IMR-90 (cell line): Measurements from ENCODE around the gene CDR2L. TPM values are rescaled to one million over a fixed set of nuclear protein-coding genes. Genes with fewer than 3 reads are reported as not detected.

Experiments
- ATAC-seq: fragments of 200-7000 bp; cut with Tn5 transposase; 2 replicates; pipeline ENCODE4 v1.9.1; 2020; ENCODE audit warnings: low read depth, mild to moderate bottlenecking, moderate library complexity
- BruUV-seq: library from RNA; stranded (reverse); fragments of 400-500 nt; replicated peaks from 2 replicates; lab custom pipeline; 2021; lab: Mats Ljungman, UMichigan
- CTCF ChIA-PET: fragments of 300-600 bp; formaldehyde crosslinking; extraction: SDS; loops from one replicate; lab custom pipeline; 2021; ENCODE audit warnings: antibody characterized with exemption; lab: Yijun Ruan, JAX
- POLR2A ChIA-PET: fragments of 300-600 bp; sonication (Branson Sonifier 250); formaldehyde crosslinking; loops from one replicate; lab custom pipeline; 2022; ENCODE audit warnings: antibody characterized with exemption; ENCODE audit not compliant: unreplicated experiment; lab: Charles Lee
- DNase-seq: peaks from one replicate; pipeline ENCODE4 v3.0.0; 2013
- H2AFZ ChIP-seq: replicated peaks from 2 replicates; pipeline ENCODE3; 2013; ENCODE audit warnings: low read length, mild to moderate bottlenecking; ENCODE audit not compliant: poor library complexity
- H2AK5ac ChIP-seq: 2 replicates; pipeline ENCODE4 v1.6.1; 2013; ENCODE audit warnings: low read depth, low read length, inconsistent platforms
- H2AK9ac ChIP-seq: replicated peaks from 2 replicates; pipeline ENCODE3; 2013; ENCODE audit warnings: mild to moderate bottlenecking, low read depth, low read length, moderate library complexity; ENCODE audit not compliant: poor library complexity
- H2BK120ac ChIP-seq: 2 replicates; pipeline ENCODE4 v1.6.1; 2013; ENCODE audit warnings: low read depth, low read length, inconsistent platforms
- H2BK15ac ChIP-seq: 3 replicates; pipeline ENCODE4 v1.6.1; 2013; ENCODE audit warnings: low read depth, low read length, inconsistent platforms
- H2BK20ac ChIP-seq: 2 replicates; pipeline ENCODE4 v1.6.1; 2013; ENCODE audit warnings: low read depth, mild to moderate bottlenecking, inconsistent platforms, low read length, moderate library complexity
- H2BK5ac ChIP-seq: 2 replicates; pipeline ENCODE4 v1.6.1; 2013; ENCODE audit warnings: mild to moderate bottlenecking, low read depth, low read length, inconsistent platforms; ENCODE audit not compliant: poor library complexity, severe bottlenecking
- H3K14ac ChIP-seq: replicated peaks from 2 replicates; pipeline ENCODE4 v1.6.1; 2013; ENCODE audit warnings: low read depth, low read length, inconsistent platforms
- H3K18ac ChIP-seq: 2 replicates; pipeline ENCODE4 v1.6.1; 2013; ENCODE audit warnings: low read depth, low read length, control low read depth
- H3K23ac ChIP-seq: 2 replicates; pipeline ENCODE4 v1.6.1; 2013; ENCODE audit warnings: low read depth, low read length, inconsistent platforms
- H3K27ac ChIP-seq: 2 replicates; pipeline ENCODE4 v1.5.1; 2013; ENCODE audit warnings: mild to moderate bottlenecking, control low read depth, low read length; ENCODE audit not compliant: insufficient read depth
- H3K27me3 ChIP-seq: 2 replicates; pipeline ENCODE4 v1.6.1; 2013; ENCODE audit warnings: low read length; ENCODE audit not compliant: control insufficient read depth, insufficient read depth
- H3K36me3 ChIP-seq: 2 replicates; pipeline ENCODE4 v1.6.1; 2013; ENCODE audit warnings: low read length, mixed read lengths; ENCODE audit not compliant: control insufficient read depth, insufficient read depth
- H3K4ac ChIP-seq: 2 replicates; pipeline ENCODE4 v1.6.1; 2013; ENCODE audit warnings: low read depth, low read length, inconsistent platforms
- H3K4me1 ChIP-seq: 2 replicates; pipeline ENCODE4 v1.6.1; 2013; ENCODE audit warnings: low read length, mixed read lengths; ENCODE audit not compliant: control insufficient read depth, insufficient read depth
- H3K4me2 ChIP-seq: 2 replicates; pipeline ENCODE4 v1.6.1; 2013; ENCODE audit warnings: low read depth, mild to moderate bottlenecking, control low read depth, low read length, moderate library complexity
- H3K4me3 ChIP-seq: 2 replicates; pipeline ENCODE4 v1.5.1; 2013; ENCODE audit warnings: low read depth, mild to moderate bottlenecking, control low read depth, low read length, moderate library complexity; ENCODE audit not compliant: insufficient read depth
- H3K56ac ChIP-seq: 2 replicates; pipeline ENCODE4 v1.6.1; 2013; ENCODE audit warnings: low read length, inconsistent platforms; ENCODE audit not compliant: insufficient read depth; ENCODE audit errors: extremely low read depth
- H3K79me1 ChIP-seq, 2 experiments: 2 replicates each; pipeline ENCODE4 v1.6.1; 2013; ENCODE audit warnings: low read length in 2 of 2, inconsistent platforms in 1 of 2, low read depth in 1 of 2
- H3K9ac ChIP-seq: 2 replicates; pipeline ENCODE4 v1.6.1; 2013; ENCODE audit warnings: low read depth, low read length, control low read depth
- H3K9me1 ChIP-seq: 2 replicates; pipeline ENCODE4 v1.6.1; 2013; ENCODE audit warnings: low read length, inconsistent platforms; ENCODE audit not compliant: insufficient read depth
- H3K9me3 ChIP-seq: 2 replicates; pipeline ENCODE4 v1.6.1; 2013; ENCODE audit warnings: low read length; ENCODE audit not compliant: control insufficient read depth, insufficient read depth
- H4K20me1 ChIP-seq: 2 replicates; pipeline ENCODE4 v1.6.1; 2013; ENCODE audit warnings: low read length, inconsistent platforms; ENCODE audit not compliant: insufficient read depth
- H4K5ac ChIP-seq: 2 replicates; pipeline ENCODE4 v1.6.1; 2013; ENCODE audit warnings: mild to moderate bottlenecking, low read depth, low read length, control low read depth
- H4K8ac ChIP-seq, 2 experiments: 2 replicates each; pipeline ENCODE4 v1.6.1; 2013; ENCODE audit warnings: low read depth in 2 of 2, low read length in 2 of 2, control low read depth in 1 of 2, inconsistent platforms in 1 of 2
- H4K91ac ChIP-seq: 2 replicates; pipeline ENCODE4 v1.6.1; 2013; ENCODE audit warnings: low read depth, low read length, inconsistent platforms; ENCODE audit not compliant: insufficient read depth
- RAD21 ChIP-seq: IDR thresholded peaks from 2 replicates; pipeline ENCODE4 v1.6.1; 2012; ENCODE audit warnings: low read length, improper control_type of control experiment
- WGBS, 2 experiments: methylation state at CpG; one replicate each; pipeline versions ENCODE4 v1.1.5 to v1.1.7; 2013; ENCODE audit warnings: missing lambda C conversion rate in 2 of 2; ENCODE audit not compliant: insufficient read length in 1 of 2; ENCODE audit errors: extremely low coverage in 2 of 2; 5-methylcytosine and 5-hydroxymethylcytosine counted together
- dilution Hi-C: fragments of 300-500 bp; cut with HindIII; formaldehyde crosslinking; loops from one replicate; pipeline ENCODE4 v1.14.3; 2018; ENCODE audit warnings: low sequenced_read_pairs; ENCODE audit not compliant: unreplicated experiment
- in situ Hi-C: fragments of 300-500 bp; cut with MboI; formaldehyde crosslinking; loops from 3 replicates; pipeline ENCODE4 v1.14.3; 2019; ENCODE audit warnings: low sequenced_read_pairs, inconsistent platforms, mixed read lengths
- intact Hi-C: fragments of 100-400 bp; cut with micrococcal nuclease; formaldehyde crosslinking; loops from 2 replicates; pipeline ENCODE4 v1.10.0; 2022
- microRNA-seq, 2 experiments: library from miRNA; stranded (forward) in 1 of 2; unstranded in 1 of 2; fragments of 10-50 nt in 1 of 2; fragments of <30 nt in 1 of 2; gene quantifications in 1 of 2; microRNA quantifications in 1 of 2; one replicate each; pipeline versions ENCODE3 to v1.1.0; 2013 to 2020; ENCODE audit not compliant: insufficient read depth in 1 of 2, insufficient read length in 1 of 2, unreplicated experiment in 1 of 2
- polyA plus RNA-seq, 3 experiments: library from polyadenylated mRNA; depleted of rRNA; stranded (reverse); fragments of >200 nt; gene quantifications; 2 replicates each; pipeline ENCODE4 v1.2.3, GENCODE V29; 2012; ENCODE audit warnings: low replicate concordance in 1 of 3
- small RNA-seq, 5 experiments: library from RNA; depleted of rRNA; stranded (forward); fragments of <200 nt; gene quantifications; one replicate each; pipeline ENCODE3, GENCODE V24; 2012
- total RNA-seq: library from RNA; depleted of rRNA; stranded (reverse); fragments of >200 nt; gene quantifications from 2 replicates; pipeline ENCODE4 v1.2.3, GENCODE V29; 2012; rRNA removed

CDR2L gene
- total and polyA plus RNA-seq, 2 of the 4 experiments (the other 2 are of a cell fraction): 5.7 to 18.9 TPM

GRCh38 chr17:75051941-75052340 is 64.5 kb downstream of the CDR2L start:
- in situ Hi-C loops (loop anchor here (25.0 kb wide), 1 partner anchor 360 kb away; the partner anchor contains the start of gene GRB2), intact Hi-C loops (no loop called here), dilution Hi-C loops (no loop called here)
- H4K20me1 ChIP-seq: 0 out of 2 replicates have a peak, but pooled peaks cover 3% of the 10 kb centered on the region
- no peaks in the 10 kb centered on the region for H3K9me1 ChIP-seq
- H3K4me3 ChIP-seq: no peak overlapping the region
- POLR2A ChIA-PET: no interaction called here
- no peaks in the 10 kb centered on the region; the same call in 1 of the 2 replicates for H3K4me1 ChIP-seq
- no peak overlapping the region for H4K91ac ChIP-seq
- H3K23ac ChIP-seq: no peak overlapping the region
- H4K8ac ChIP-seq: no peak overlapping the region
- no peak overlapping the region for H3K14ac ChIP-seq
- H2AK9ac ChIP-seq: no peak overlapping the region
- BruUV-seq: no TSS peak
- TF ChIP-seq RAD21: no peak
- WGBS, 2 experiments: no CpG with 5 or more reads among the region's 2 CpGs
- DNase-seq (no peak), ATAC-seq (no peak)
- no peaks in the 10 kb centered on the region for H3K9me3 ChIP-seq
- H3K18ac ChIP-seq: no peak overlapping the region
- no peak overlapping the region for H3K9ac ChIP-seq
- H2BK5ac ChIP-seq: no peak overlapping the region
- H2BK20ac ChIP-seq: no peak overlapping the region
- CTCF ChIA-PET: no interaction called here
- H3K4me2 ChIP-seq: no peak overlapping the region
- H3K27me3 ChIP-seq: no peaks in the 10 kb centered on the region
- H3K56ac ChIP-seq: no peak overlapping the region
- H2AK5ac ChIP-seq: no peak overlapping the region
- no peak overlapping the region for H2BK15ac ChIP-seq
- peaks cover 19% of the 10 kb centered on the region for H3K36me3 ChIP-seq
- H2AFZ ChIP-seq: no peak overlapping the region
- H4K5ac ChIP-seq: no peak overlapping the region
- H2BK120ac ChIP-seq: no peak overlapping the region
- H3K27ac ChIP-seq: no peak overlapping the region
- H3K79me1 ChIP-seq: peaks cover 19 to 34% of the 10 kb centered on the region in 2 experiments
- no peak overlapping the region for H3K4ac ChIP-seq

Small RNAs within 50 kb of the gene (microRNA-seq; reads per million reads assigned to microRNA genes)
- not detected for gene RN7SL573P (ENCODE audit: insufficient read depth, insufficient read length)
- not detected for gene RNU6-362P (ENCODE audit: insufficient read depth, insufficient read length)

Small RNAs within 50 kb of the gene (small RNA-seq; reads per million reads assigned to genes)
- gene RN7SL573P (0 reads per million in 5 experiments), gene RNU6-362P (0 reads per million in 5 experiments)

Other genes starting within 250 kb of the CDR2L start
- gene NHERF1, start 239.0 kb upstream of the CDR2L start, total RNA-seq: 3.3 and 3.8 TPM in 2 replicates
- gene NHERF1, start 239.0 kb upstream of the CDR2L start, polyA plus RNA-seq (2012; rRNA removed): 11.8 and 14.5 TPM in 2 replicates
- 25.8 and 48.9 TPM in 2 replicates for gene NAT9, start 211.3 kb upstream of the CDR2L start, total RNA-seq
- gene NAT9, start 211.3 kb upstream of the CDR2L start, polyA plus RNA-seq (2012; rRNA removed): 60.7 and 62.0 TPM in 2 replicates
- gene GRIN2C, start 127.7 kb upstream of the CDR2L start, total RNA-seq: not detected in 2 replicates
- 0.22 TPM in 1 of 2 replicates, not detected in the other for gene GRIN2C, start 127.7 kb upstream of the CDR2L start, polyA plus RNA-seq (2012; rRNA removed)
- gene FDXR, start 114.6 kb upstream of the CDR2L start, total RNA-seq: 12.2 and 12.4 TPM in 2 replicates
- gene FDXR, start 114.6 kb upstream of the CDR2L start, polyA plus RNA-seq (2012; rRNA removed): 18.6 and 21.9 TPM in 2 replicates
- not detected in 2 replicates for gene FADS6, start 94.0 kb upstream of the CDR2L start, total RNA-seq
- gene FADS6, start 94.0 kb upstream of the CDR2L start, polyA plus RNA-seq (2012; rRNA removed): not detected in 2 replicates
- not detected in 2 replicates for gene USH1G, start 64.4 kb upstream of the CDR2L start, total RNA-seq
- gene USH1G, start 64.4 kb upstream of the CDR2L start, polyA plus RNA-seq (2012; rRNA removed): not detected in 2 replicates
- gene OTOP2, start 63.4 kb upstream of the CDR2L start, total RNA-seq: not detected in 2 replicates
- not detected in 2 replicates for gene OTOP2, start 63.4 kb upstream of the CDR2L start, polyA plus RNA-seq (2012; rRNA removed)
- not detected in 2 replicates for gene OTOP3, start 51.7 kb upstream of the CDR2L start, total RNA-seq
- gene OTOP3, start 51.7 kb upstream of the CDR2L start, polyA plus RNA-seq (2012; rRNA removed): not detected in 2 replicates
- 0.18 and 0.56 TPM in 2 replicates for gene HID1, start 14.9 kb upstream of the CDR2L start, total RNA-seq
- gene HID1, start 14.9 kb upstream of the CDR2L start, polyA plus RNA-seq (2012; rRNA removed): 1.7 and 2.7 TPM in 2 replicates
- 42.5 and 53.9 TPM in 2 replicates for gene MRPL58, start 25.0 kb downstream of the CDR2L start, total RNA-seq
- 49.0 and 53.0 TPM in 2 replicates for gene MRPL58, start 25.0 kb downstream of the CDR2L start, polyA plus RNA-seq (2012; rRNA removed)
- 365 and 373 TPM in 2 replicates for gene ATP5PD, start 59.3 kb downstream of the CDR2L start, total RNA-seq
- 331 and 425 TPM in 2 replicates for gene ATP5PD, start 59.3 kb downstream of the CDR2L start, polyA plus RNA-seq (2012; rRNA removed)
- gene KCTD2, start 59.6 kb downstream of the CDR2L start, total RNA-seq: 9.1 and 9.4 TPM in 2 replicates
- gene KCTD2, start 59.6 kb downstream of the CDR2L start, polyA plus RNA-seq (2012; rRNA removed): 18.3 and 18.4 TPM in 2 replicates
- gene SLC16A5, start 100.3 kb downstream of the CDR2L start, total RNA-seq: 1.1 and 1.8 TPM in 2 replicates
- 5.9 and 7.1 TPM in 2 replicates for gene SLC16A5, start 100.3 kb downstream of the CDR2L start, polyA plus RNA-seq (2012; rRNA removed)
- 1.7 and 1.8 TPM in 2 replicates for gene ARMC7, start 122.3 kb downstream of the CDR2L start, total RNA-seq
- 6.9 and 7.3 TPM in 2 replicates for gene ARMC7, start 122.3 kb downstream of the CDR2L start, polyA plus RNA-seq (2012; rRNA removed)
- 23.1 and 24.0 TPM in 2 replicates for gene NT5C, start 144.1 kb downstream of the CDR2L start, total RNA-seq
- gene NT5C, start 144.1 kb downstream of the CDR2L start, polyA plus RNA-seq (2012; rRNA removed): 44.6 and 62.1 TPM in 2 replicates
- gene JPT1, start 166.9 kb downstream of the CDR2L start, total RNA-seq: 118 and 127 TPM in 2 replicates
- 236 and 272 TPM in 2 replicates for gene JPT1, start 166.9 kb downstream of the CDR2L start, polyA plus RNA-seq (2012; rRNA removed)
- gene SUMO2, start 195.3 kb downstream of the CDR2L start, total RNA-seq: 71.3 and 133 TPM in 2 replicates
- gene SUMO2, start 195.3 kb downstream of the CDR2L start, polyA plus RNA-seq (2012; rRNA removed): 75.5 and 83.7 TPM in 2 replicates
- 26.7 and 29.4 TPM in 2 replicates for gene NUP85, start 218.0 kb downstream of the CDR2L start, total RNA-seq
- 54.4 and 59.3 TPM in 2 replicates for gene NUP85, start 218.0 kb downstream of the CDR2L start, polyA plus RNA-seq (2012; rRNA removed)